Measurements from ENCODE around the gene SCGN. TPM values are rescaled to one million over a fixed set of nuclear protein-coding genes. Genes with fewer than 3 reads are reported as not detected.

Gene SCGN
- total RNA-seq, 2 donors from 2014 or later = 7.8 to 11.4 TPM

DNA sequence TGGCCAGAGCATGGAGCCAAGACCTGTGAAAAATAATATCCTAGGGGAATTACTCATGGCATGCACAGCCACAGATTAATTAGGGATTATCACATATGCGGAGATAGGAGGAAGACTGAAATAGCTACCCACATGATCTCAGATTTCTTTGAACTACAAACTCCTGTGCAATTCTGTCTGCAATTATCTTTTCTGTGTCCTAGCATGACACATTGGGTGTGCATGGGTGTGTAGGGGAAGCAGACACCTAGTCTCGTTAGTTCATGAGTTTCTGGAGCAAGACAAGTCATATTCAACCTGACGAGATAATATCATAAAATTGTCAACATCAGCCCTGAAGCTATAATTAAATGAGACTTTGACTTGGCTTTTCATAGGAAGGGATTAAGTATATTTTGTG, 98.9 kb downstream of the SCGN start:
- ATAC-seq (peak; percentile 75), DNase-seq (no peak)
- intact Hi-C loops (cut with DNase I, micrococcal nuclease) = no loop called here

Other genes starting within 250 kb of the SCGN start
- 10 to 100 TPM; 24.8 to 63.3 TPM for gene SLC17A4, start 102.5 kb downstream of the SCGN start, total RNA-seq
- gene SLC17A1, start 179.8 kb downstream of the SCGN start, total RNA-seq = not detected
- not detected for gene SLC17A3, start 222.0 kb downstream of the SCGN start, total RNA-seq

Data from left colon (tissue), 2 donors.